Liver (tissue), 9 donors: ENCODE measurements around the gene UBA3. TPM values are rescaled to one million over a fixed set of nuclear protein-coding genes. Genes with fewer than 3 reads are reported as not detected.

ENCODE experiments used
- DNase-seq: peaks from one replicate; pipeline ENCODE4 v3.0.0-alpha.2; 2017; ENCODE audit warnings: low spot score
- H3K27ac ChIP-seq, 2 donors: one replicate each; pipeline ENCODE4 v1.7.0; 2013; ENCODE audit warnings: inconsistent platforms in 2 of 2, low read length in 2 of 2, control low read depth in 1 of 2, low read depth in 1 of 2, mild to moderate bottlenecking in 1 of 2
- H3K27me3 ChIP-seq, 4 donors: one replicate each; pipeline versions ENCODE4 v1.6.1 to v1.7.0; 2013; ENCODE audit warnings: low read length in 3 of 4, inconsistent platforms in 1 of 4, mild to moderate bottlenecking in 1 of 4, moderate library complexity in 1 of 4; ENCODE audit not compliant: control insufficient read depth in 4 of 4, insufficient read depth in 4 of 4
- H3K36me3 ChIP-seq, 4 donors: one replicate each; pipeline versions ENCODE4 v1.6.1 to v1.7.0; 2013; ENCODE audit warnings: low read length in 3 of 4, mild to moderate bottlenecking in 3 of 4, low read depth in 1 of 4, moderate library complexity in 1 of 4; ENCODE audit not compliant: control insufficient read depth in 4 of 4, insufficient read depth in 3 of 4
- H3K4me1 ChIP-seq, 4 donors: one replicate each; pipeline versions ENCODE4 v1.6.1 to v1.7.0; 2013; ENCODE audit warnings: low read length in 3 of 4, mild to moderate bottlenecking in 3 of 4, moderate library complexity in 1 of 4; ENCODE audit not compliant: control insufficient read depth in 4 of 4, insufficient read depth in 4 of 4
- H3K4me3 ChIP-seq, 3 donors: one replicate each; pipeline versions ENCODE4 v1.6.1 to v1.7.0; 2013; ENCODE audit warnings: low read length in 3 of 3, control low read depth in 1 of 3, low read depth in 1 of 3, mild to moderate bottlenecking in 1 of 3
- H3K9ac ChIP-seq, 2 donors: one replicate each; pipeline ENCODE4 v1.7.0; 2013; ENCODE audit warnings: low read length in 2 of 2, mild to moderate bottlenecking in 2 of 2, moderate library complexity in 2 of 2, control low read depth in 1 of 2, low read depth in 1 of 2
- H3K9me3 ChIP-seq, 4 donors: one replicate each; pipeline versions ENCODE4 v1.6.1 to v1.7.0; 2013; ENCODE audit warnings: low read length in 3 of 4; ENCODE audit not compliant: control insufficient read depth in 4 of 4
- EGR1 ChIP-seq, 2 donors: IDR thresholded peaks; 2 replicates each; pipeline ENCODE4 v1.6.1; 2016 to 2018; ENCODE audit warnings: antibody characterized with exemption in 2 of 2, low read depth in 2 of 2
- FOXA1 ChIP-seq: IDR thresholded peaks from 2 replicates; pipeline ENCODE4 v1.6.1; 2016; ENCODE audit warnings: antibody characterized with exemption
- FOXA2 ChIP-seq: IDR thresholded peaks from 2 replicates; pipeline ENCODE4 v1.6.1; 2016; ENCODE audit warnings: antibody characterized with exemption
- GABPA ChIP-seq, 2 donors: IDR thresholded peaks in 1 of 2; conservative IDR thresholded peaks in 1 of 2; 2 replicates each; pipeline ENCODE4 v1.6.1; 2016; ENCODE audit warnings: antibody characterized with exemption in 2 of 2, mild to moderate bottlenecking in 1 of 2, moderate library complexity in 1 of 2
- HNF4A ChIP-seq, 2 donors: conservative IDR thresholded peaks; 2 replicates each; pipeline ENCODE4 v1.6.1; 2016; ENCODE audit warnings: antibody characterized with exemption in 2 of 2, mild to moderate bottlenecking in 2 of 2
- HNF4G ChIP-seq: IDR thresholded peaks from 2 replicates; pipeline ENCODE4 v1.6.1; 2016; ENCODE audit warnings: antibody characterized with exemption
- JUND ChIP-seq, 2 donors: IDR thresholded peaks; 2 replicates each; pipeline ENCODE4 v1.6.1; 2016; ENCODE audit warnings: antibody characterized with exemption in 2 of 2
- NR2F2 ChIP-seq: IDR thresholded peaks from 2 replicates; pipeline ENCODE4 v1.6.1; 2016; ENCODE audit warnings: antibody characterized with exemption
- RAD21 ChIP-seq, 2 donors: IDR thresholded peaks; 2 replicates each; pipeline ENCODE4 v1.6.1; 2016; ENCODE audit warnings: antibody characterized with exemption in 2 of 2, mild to moderate bottlenecking in 2 of 2
- RXRA ChIP-seq, 2 donors: IDR thresholded peaks; 2 replicates each; pipeline ENCODE4 v1.6.1; 2017 to 2018; ENCODE audit warnings: antibody characterized with exemption in 2 of 2, mild to moderate bottlenecking in 1 of 2
- TAF1 ChIP-seq: conservative IDR thresholded peaks from 2 replicates; pipeline ENCODE4 v1.6.1; 2016; ENCODE audit warnings: antibody characterized with exemption, mild to moderate bottlenecking
- YY1 ChIP-seq: IDR thresholded peaks from 2 replicates; pipeline ENCODE4 v1.6.1; 2016; ENCODE audit warnings: antibody characterized with exemption, mild to moderate bottlenecking
- WGBS: extraction: QIAGEN DNeasy Blood & Tissue Kit; methylation state at CpG from one replicate; pipeline ENCODE4 v1.1.7; 2013; 5-methylcytosine and 5-hydroxymethylcytosine counted together
- polyA plus RNA-seq, 2 donors: library from polyadenylated mRNA; stranded (reverse) in 1 of 2; unstranded in 1 of 2; fragments of 200-250 nt in 1 of 2; fragments of >200 nt in 1 of 2; fragmentation: Nextera tagmentation in 1 of 2; extraction: Ambion mirVana in 1 of 2; gene quantifications; one replicate each; pipeline versions ENCODE4 v1.2.1 to v1.2.3, GENCODE V29; 2013 to 2015
- total RNA-seq, 2 donors: library from RNA; depleted of rRNA; stranded (reverse); fragments of >200 nt; gene quantifications; one replicate each; pipeline ENCODE4 v1.2.3, GENCODE V29; 2014
- TF ChIP-seq, protein P1 (sequence below): IDR thresholded peaks from 2 replicates; pipeline ENCODE4 v1.6.1; 2016; ENCODE audit warnings: antibody characterized with exemption, mild to moderate bottlenecking
- TF ChIP-seq, protein P2 (sequence below): IDR thresholded peaks from 2 replicates; pipeline ENCODE4 v1.6.1; 2016; ENCODE audit warnings: antibody characterized with exemption
- TF ChIP-seq, protein P3 (sequence below): IDR thresholded peaks from 2 replicates; pipeline ENCODE4 v1.6.1; 2016; ENCODE audit warnings: antibody characterized with exemption
- TF ChIP-seq, protein P4 (sequence below): fragments of 150-350 bp; IDR thresholded peaks from 2 replicates; pipeline ENCODE4 v1.5.1; 2017; ENCODE audit warnings: improper control_type of control experiment, low read depth, low read length; ENCODE audit not compliant: missing input control
- donor health status: healthy.
- donor health status: healthy.
- donor health status: healthy.
- donor health status: healthy.
- donor health status: healthy.

The UBA3 gene
- total and polyA plus RNA-seq, 4 donors = 13.1 to 34.4 (median 26.4) TPM

DNA sequence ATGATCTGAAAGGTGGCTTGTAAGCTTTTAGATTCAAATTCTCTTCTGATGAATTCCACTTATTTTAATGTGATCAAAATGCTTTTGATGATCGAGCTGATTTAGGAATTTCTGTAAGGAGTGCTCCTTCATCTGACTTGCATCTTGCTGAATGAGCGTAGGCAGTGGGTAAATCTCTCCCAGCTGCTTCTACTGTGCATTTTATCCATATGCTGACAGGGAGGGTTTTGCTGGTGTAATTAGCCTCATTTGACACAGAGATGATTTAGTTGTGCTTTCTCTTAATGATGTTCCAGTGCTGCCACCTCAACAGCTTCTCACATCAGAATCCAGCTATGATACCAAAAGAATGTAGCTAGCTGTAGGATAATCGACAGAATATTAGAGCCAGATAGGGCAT, 46.1 kb upstream of the UBA3 start:
- Histone ChIP-seq H3K27me3 (no peaks in the 10 kb centered on the region), H3K9me3 (no peaks in the 10 kb centered on the region), H3K9ac (no peak overlapping the region), H3K4me1 (no peaks in the 10 kb centered on the region), H3K27ac (no peak overlapping the region), H3K4me3 (no peak overlapping the region), H3K36me3 (no peaks in the 10 kb centered on the region)
- TF ChIP-seq, protein P1, sequence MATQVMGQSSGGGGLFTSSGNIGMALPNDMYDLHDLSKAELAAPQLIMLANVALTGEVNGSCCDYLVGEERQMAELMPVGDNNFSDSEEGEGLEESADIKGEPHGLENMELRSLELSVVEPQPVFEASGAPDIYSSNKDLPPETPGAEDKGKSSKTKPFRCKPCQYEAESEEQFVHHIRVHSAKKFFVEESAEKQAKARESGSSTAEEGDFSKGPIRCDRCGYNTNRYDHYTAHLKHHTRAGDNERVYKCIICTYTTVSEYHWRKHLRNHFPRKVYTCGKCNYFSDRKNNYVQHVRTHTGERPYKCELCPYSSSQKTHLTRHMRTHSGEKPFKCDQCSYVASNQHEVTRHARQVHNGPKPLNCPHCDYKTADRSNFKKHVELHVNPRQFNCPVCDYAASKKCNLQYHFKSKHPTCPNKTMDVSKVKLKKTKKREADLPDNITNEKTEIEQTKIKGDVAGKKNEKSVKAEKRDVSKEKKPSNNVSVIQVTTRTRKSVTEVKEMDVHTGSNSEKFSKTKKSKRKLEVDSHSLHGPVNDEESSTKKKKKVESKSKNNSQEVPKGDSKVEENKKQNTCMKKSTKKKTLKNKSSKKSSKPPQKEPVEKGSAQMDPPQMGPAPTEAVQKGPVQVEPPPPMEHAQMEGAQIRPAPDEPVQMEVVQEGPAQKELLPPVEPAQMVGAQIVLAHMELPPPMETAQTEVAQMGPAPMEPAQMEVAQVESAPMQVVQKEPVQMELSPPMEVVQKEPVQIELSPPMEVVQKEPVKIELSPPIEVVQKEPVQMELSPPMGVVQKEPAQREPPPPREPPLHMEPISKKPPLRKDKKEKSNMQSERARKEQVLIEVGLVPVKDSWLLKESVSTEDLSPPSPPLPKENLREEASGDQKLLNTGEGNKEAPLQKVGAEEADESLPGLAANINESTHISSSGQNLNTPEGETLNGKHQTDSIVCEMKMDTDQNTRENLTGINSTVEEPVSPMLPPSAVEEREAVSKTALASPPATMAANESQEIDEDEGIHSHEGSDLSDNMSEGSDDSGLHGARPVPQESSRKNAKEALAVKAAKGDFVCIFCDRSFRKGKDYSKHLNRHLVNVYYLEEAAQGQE = no peak
- DNase-seq = no peak
- 92% methylated on average over 3 of the region's 3 CpGs for WGBS

DNA sequence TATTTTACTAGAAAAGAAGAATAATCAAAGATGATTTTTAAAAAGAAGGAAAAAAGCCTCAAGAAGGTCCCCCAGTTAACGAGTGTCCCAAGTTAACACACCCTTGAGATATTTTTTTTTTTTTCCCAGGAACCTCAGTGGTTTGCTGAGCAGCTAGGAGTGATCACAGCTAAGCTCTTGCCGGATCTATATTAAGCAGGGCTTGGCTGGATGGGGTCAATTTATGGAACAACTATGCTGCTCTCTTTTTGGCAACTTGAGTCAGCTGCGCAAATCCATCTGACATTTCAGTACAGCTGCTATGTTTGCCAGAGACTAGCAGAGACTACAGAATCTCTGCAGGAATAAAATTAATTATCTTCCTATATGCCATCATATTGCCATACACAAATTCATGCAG, 42.2 kb upstream of the UBA3 start, which contains the start of gene LMOD3:
Gene LMOD3 (minus strand): TSS at position 193 of the 400 bp plus-strand sequence. CDS start 209 bp downstream, outside the sequence.
- Histone ChIP-seq H3K4me3 (no peak within 1 kb of the TSS), H3K9me3 (no peaks in the 10 kb centered on the region), H3K36me3 (no peaks in the 10 kb centered on the region), H3K27ac (no peak within 1 kb of the TSS), H3K27me3 (no peaks in the 10 kb centered on the region), H3K4me1 (no peaks in the 10 kb centered on the region), H3K9ac (no peak within 1 kb of the TSS)
- DNase-seq = no peak
- WGBS = 80% methylated on average over 3 of the region's 3 CpGs
- no peak for TF ChIP-seq HNF4G
- TF ChIP-seq TAF1 = no peak
- TF ChIP-seq, protein P2, sequence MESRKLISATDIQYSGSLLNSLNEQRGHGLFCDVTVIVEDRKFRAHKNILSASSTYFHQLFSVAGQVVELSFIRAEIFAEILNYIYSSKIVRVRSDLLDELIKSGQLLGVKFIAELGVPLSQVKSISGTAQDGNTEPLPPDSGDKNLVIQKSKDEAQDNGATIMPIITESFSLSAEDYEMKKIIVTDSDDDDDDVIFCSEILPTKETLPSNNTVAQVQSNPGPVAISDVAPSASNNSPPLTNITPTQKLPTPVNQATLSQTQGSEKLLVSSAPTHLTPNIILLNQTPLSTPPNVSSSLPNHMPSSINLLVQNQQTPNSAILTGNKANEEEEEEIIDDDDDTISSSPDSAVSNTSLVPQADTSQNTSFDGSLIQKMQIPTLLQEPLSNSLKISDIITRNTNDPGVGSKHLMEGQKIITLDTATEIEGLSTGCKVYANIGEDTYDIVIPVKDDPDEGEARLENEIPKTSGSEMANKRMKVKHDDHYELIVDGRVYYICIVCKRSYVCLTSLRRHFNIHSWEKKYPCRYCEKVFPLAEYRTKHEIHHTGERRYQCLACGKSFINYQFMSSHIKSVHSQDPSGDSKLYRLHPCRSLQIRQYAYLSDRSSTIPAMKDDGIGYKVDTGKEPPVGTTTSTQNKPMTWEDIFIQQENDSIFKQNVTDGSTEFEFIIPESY = no peak
- TF ChIP-seq FOXA1 = no peak
- TF ChIP-seq RAD21 (IDR thresholded peaks at IDR 0.05) = no peak
- TF ChIP-seq, protein P3, sequence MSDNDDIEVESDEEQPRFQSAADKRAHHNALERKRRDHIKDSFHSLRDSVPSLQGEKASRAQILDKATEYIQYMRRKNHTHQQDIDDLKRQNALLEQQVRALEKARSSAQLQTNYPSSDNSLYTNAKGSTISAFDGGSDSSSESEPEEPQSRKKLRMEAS = no peak

DNA sequence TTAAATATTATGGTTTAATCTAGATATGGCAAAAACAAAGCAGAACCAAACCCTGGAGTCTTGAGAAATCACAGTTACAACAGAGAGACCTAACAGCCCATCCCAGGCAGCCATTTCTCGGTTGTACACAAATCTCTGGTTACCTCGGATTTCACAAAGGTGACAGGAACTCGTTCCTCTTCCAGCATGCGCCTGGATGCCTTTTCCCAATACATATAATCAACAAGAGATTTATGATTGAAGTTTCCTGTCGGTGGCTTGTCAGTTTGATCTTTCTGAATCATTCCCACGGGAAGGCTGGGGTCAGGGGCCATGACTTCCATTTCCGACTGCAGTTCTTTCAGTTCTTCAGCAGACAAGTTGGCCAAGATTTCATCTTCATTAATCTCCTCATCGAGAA, 41.8 kb upstream of the UBA3 start:
- H3K36me3 ChIP-seq = no peaks in the 10 kb centered on the region
- H3K4me3 ChIP-seq = no peak overlapping the region
- H3K4me1 ChIP-seq = no peaks in the 10 kb centered on the region
- H3K9ac ChIP-seq = no peak overlapping the region
- DNase-seq = no peak
- 57% methylated on average over 8 of the region's 8 CpGs for WGBS
- H3K27ac ChIP-seq = no peak overlapping the region
- no peaks in the 10 kb centered on the region for H3K9me3 ChIP-seq
- H3K27me3 ChIP-seq = no peaks in the 10 kb centered on the region
- no peak for TF ChIP-seq EGR1 (IDR thresholded peaks at IDR 0.05; ENCODE audit: low read depth in 2 of 2)
- TF ChIP-seq, protein P3 = no peak
- TF ChIP-seq HNF4A (conservative IDR thresholded peaks at IDR 0.05) = no peak
- no peak for TF ChIP-seq FOXA2
- TF ChIP-seq TAF1 = no peak
- TF ChIP-seq FOXA1 = no peak
- no peak for TF ChIP-seq RAD21 (IDR thresholded peaks at IDR 0.05)
- no peak for TF ChIP-seq JUND (IDR thresholded peaks at IDR 0.05)
- TF ChIP-seq RXRA (IDR thresholded peaks at IDR 0.05) = no peak
- TF ChIP-seq YY1 = no peak
- no peak for TF ChIP-seq HNF4G
- TF ChIP-seq, protein P1 = no peak
- TF ChIP-seq, protein P4, sequence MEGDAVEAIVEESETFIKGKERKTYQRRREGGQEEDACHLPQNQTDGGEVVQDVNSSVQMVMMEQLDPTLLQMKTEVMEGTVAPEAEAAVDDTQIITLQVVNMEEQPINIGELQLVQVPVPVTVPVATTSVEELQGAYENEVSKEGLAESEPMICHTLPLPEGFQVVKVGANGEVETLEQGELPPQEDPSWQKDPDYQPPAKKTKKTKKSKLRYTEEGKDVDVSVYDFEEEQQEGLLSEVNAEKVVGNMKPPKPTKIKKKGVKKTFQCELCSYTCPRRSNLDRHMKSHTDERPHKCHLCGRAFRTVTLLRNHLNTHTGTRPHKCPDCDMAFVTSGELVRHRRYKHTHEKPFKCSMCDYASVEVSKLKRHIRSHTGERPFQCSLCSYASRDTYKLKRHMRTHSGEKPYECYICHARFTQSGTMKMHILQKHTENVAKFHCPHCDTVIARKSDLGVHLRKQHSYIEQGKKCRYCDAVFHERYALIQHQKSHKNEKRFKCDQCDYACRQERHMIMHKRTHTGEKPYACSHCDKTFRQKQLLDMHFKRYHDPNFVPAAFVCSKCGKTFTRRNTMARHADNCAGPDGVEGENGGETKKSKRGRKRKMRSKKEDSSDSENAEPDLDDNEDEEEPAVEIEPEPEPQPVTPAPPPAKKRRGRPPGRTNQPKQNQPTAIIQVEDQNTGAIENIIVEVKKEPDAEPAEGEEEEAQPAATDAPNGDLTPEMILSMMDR = no peak
- no peak for TF ChIP-seq GABPA (IDR thresholded peaks at IDR 0.05 in 1 of 2, conservative IDR thresholded peaks at IDR 0.05 in 1 of 2)
- TF ChIP-seq NR2F2 = no peak
